GM13977 (cell line): ENCODE measurements around the gene NT5C.
"Not testable (repeated sequence)": the region's sequence is repeated elsewhere in the genome, so short reads cannot be mapped to it uniquely, and the experiment has no call there.

Experiments
- DNase-seq: peaks from one replicate; pipeline ENCODE4 v3.0.0; 2012; ENCODE audit warnings: low spot score
- in situ Hi-C: fragments of 300-500 bp; cut with MboI; formaldehyde crosslinking; loops from one replicate; pipeline ENCODE4 v1.12.0; 2022; ENCODE audit warnings: low sequenced_read_pairs, low pct_unique_long_range_greater_than_20kb, mixed read lengths, inconsistent platforms; ENCODE audit not compliant: unreplicated experiment
- TF ChIP-seq, protein P1 (sequence below): IDR thresholded peaks from 2 replicates; pipeline ENCODE4 v1.5.1; 2012; ENCODE audit warnings: mild to moderate bottlenecking, control low read depth; ENCODE audit not compliant: insufficient read depth; ENCODE audit errors: extremely low read depth, missing control alignments

Gene NT5C

GRCh38 chr17:75133001-75133400 is 1.5 kb upstream of the NT5C start:
- in situ Hi-C loops: no loop called here
- DNase-seq: no peak
- TF ChIP-seq, protein P1, sequence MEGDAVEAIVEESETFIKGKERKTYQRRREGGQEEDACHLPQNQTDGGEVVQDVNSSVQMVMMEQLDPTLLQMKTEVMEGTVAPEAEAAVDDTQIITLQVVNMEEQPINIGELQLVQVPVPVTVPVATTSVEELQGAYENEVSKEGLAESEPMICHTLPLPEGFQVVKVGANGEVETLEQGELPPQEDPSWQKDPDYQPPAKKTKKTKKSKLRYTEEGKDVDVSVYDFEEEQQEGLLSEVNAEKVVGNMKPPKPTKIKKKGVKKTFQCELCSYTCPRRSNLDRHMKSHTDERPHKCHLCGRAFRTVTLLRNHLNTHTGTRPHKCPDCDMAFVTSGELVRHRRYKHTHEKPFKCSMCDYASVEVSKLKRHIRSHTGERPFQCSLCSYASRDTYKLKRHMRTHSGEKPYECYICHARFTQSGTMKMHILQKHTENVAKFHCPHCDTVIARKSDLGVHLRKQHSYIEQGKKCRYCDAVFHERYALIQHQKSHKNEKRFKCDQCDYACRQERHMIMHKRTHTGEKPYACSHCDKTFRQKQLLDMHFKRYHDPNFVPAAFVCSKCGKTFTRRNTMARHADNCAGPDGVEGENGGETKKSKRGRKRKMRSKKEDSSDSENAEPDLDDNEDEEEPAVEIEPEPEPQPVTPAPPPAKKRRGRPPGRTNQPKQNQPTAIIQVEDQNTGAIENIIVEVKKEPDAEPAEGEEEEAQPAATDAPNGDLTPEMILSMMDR: no peak

DNA sequence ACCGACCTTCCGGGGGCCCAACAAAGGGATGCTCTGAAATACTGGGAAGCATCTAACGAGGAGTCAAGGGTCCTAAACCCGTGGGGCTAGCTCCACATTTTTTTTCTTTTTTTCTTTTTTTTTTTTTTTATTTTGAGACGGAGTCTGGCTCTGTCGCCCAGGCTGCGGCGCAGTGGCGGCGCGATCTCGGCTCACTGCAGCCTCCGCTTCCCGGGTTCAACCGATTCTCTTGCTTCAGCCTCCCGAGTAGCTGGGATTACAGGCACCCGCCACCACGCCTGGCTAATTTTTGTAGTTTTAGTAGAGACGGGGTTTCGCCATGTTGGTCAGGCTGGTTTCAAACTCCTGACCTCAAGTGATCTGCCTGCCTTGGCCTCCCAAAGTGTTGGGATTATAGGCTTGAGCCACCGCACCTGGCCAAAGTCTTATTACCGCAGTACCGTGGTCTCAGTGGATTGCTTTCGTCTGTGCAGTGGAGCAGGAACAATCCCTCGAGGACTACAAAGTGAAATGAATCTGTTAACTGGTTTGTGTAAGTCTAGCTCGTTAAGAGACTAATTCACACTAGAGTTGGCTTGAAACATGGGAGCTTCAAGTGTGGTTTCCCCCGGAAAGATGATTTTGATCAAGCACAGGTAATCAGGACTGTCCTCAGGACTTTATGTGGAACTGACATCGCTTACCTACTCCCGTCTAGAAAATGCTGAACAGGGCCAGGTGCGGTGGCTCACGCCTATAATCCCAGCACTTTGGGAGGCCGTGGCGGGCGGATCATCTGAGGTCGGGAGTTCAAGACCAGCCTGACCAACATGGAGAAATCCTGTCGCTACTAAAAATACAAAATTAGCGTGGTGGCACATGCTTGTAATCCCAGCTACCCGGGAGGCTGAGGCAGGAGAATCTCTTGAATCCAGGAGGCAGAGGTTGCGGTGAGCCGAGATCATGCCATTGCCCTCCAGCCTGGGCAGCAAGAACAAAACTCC is 767 bp upstream of the NT5C start:
- DNase-seq, in situ Hi-C loops: not testable (repeated sequence)

- TF ChIP-seq, protein P1: peak; percentile 64
- in situ Hi-C loops: no loop called here
- peak; percentile 68 for DNase-seq
These were observed 787 bp downstream of the NT5C start for GRCh38 chr17:75130632-75131277.

DNA sequence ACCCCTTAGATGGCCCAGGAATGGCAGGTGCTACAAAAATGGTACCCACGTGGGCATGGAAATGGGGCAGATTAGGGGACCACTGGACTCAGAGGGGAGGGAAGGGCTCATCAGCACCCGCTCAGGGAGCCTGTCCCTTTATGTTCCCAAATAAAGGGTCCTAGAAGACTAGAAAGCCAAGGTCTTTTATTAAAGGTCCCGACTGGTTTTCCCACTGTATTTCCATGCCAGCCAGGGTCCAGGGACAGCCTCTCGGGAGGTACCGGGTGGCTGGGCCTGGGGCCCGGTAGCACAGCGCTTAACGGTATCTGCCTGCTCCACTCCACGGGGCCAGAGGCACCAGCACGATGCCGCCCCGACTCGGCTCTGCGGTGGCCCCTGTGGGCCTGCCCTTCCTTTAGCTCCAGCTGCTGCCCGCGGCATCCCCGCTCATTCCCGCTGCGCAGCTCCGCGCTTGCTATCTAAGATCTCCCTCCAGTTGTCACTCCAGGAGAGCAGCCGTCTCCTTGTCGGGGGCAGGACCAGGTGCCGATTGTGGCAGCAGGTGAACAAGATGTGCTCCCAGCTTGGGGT is 1.4 kb downstream of the NT5C start:
- TF ChIP-seq, protein P1: no peak
- DNase-seq: no peak
- in situ Hi-C loops: no loop called here

- in situ Hi-C loops: no loop called here
- DNase-seq: no peak
- TF ChIP-seq, protein P1: no peak
These were observed 2.0 kb downstream of the NT5C start for GRCh38 chr17:75129576-75129975.

DNA sequence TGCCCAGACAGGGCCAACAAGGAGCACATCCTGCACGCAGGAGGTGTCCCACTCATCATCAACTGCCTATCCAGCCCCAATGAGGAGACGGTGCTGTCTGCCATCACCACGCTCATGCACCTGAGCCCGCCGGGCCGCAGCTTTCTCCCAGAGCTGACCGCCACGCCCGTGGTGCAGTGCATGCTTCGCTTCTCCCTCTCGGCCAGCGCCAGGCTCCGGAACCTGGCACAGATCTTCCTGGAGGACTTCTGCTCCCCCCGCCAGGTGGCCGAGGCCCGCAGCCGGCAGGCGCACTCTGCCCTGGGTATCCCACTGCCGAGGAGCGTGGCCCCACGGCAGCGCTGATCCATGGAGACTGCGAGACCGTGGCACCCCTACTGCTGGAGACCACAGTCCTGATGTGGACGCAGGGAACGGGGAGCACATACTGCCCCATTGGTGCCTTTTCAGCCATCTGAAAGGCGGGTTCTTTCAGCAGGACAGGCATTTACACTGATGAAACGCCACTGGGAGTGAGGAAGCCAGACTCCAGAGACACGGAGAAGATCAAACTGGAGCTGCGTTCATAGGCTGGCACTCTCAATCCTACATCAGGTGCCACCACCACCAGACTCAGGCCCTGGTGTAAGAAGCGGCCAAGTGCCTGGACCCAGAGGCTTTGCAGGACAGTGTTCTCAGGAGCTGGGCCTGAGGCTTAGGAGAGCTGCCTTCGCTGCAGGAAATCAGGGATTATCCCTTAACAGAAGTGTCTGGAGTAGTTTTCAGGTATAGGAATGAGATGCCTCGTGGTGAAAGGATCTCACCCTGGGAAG is 2.6 kb downstream of the NT5C start:
- no peak for DNase-seq
- TF ChIP-seq, protein P1: no peak
- in situ Hi-C loops: no loop called here

DNA sequence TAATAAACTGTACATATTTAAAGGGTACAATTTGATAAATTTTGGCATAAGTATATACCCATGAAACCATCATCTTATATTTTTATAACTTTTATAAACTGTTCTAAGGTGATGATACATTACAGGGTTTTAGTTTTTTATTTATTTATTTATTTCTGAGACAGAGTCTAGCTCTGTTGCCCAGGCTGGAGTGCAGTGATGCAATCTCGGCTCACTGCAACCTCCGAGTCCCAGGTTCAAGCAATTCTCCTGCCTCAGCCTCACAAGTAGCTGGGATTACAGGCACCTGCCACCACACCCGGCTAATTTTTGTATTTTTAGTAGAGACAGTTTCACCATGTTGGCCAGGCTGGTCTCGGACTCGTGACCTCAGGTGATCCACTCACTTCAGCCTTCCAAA is 3.6 kb downstream of the NT5C start:
- in situ Hi-C loops, DNase-seq: not testable (repeated sequence)
